Body of pancreas (tissue), 4 donors: ENCODE results near the gene PTGFRN. TPM values are rescaled to one million over a fixed set of nuclear protein-coding genes. Genes with fewer than 3 reads are reported as not detected.

Experiments used
- ATAC-seq: fragments of 150-250 bp; one replicate; pipeline ENCODE4 v1.9.1; 2016
- DNase-seq, 4 donors: peaks; one replicate each; pipeline ENCODE4 v3.0.0-alpha.2; 2019
- H3K27ac ChIP-seq, 4 donors: fragments of 200-600 bp; sonication (generic); 1 replicate in 3 of 4; 2 replicates in 1 of 4; pipeline versions ENCODE4 v1.5.1 to v1.6.1; 2016 to 2019; ENCODE audit warnings: mild to moderate bottlenecking in 1 of 4, mixed read lengths in 1 of 4, moderate library complexity in 1 of 4
- H3K27me3 ChIP-seq, 2 donors: fragments of 200-600 bp; sonication (generic); one replicate each; pipeline ENCODE4 v1.6.0; 2016; ENCODE audit warnings: mild to moderate bottlenecking in 1 of 2
- H3K36me3 ChIP-seq, 2 donors: fragments of 200-600 bp; sonication (generic); replicated peaks in 1 of 2; 2 replicates each; pipeline ENCODE4 v1.5.1; 2016; ENCODE audit warnings: low read depth in 2 of 2; ENCODE audit not compliant: insufficient read depth in 1 of 2
- H3K4me1 ChIP-seq: fragments of 200-600 bp; sonication (generic); one replicate; pipeline ENCODE4 v1.6.0; 2016
- H3K4me3 ChIP-seq, 2 donors: fragments of 200-600 bp; sonication (generic); 1 replicate in 1 of 2; 2 replicates in 1 of 2; pipeline ENCODE4 v1.5.1; 2016 to 2019
- H3K9me3 ChIP-seq, 3 donors: fragments of 200-600 bp; sonication (generic); 1 replicate in 2 of 3; 2 replicates in 1 of 3; pipeline ENCODE4 v1.5.1; 2016
- CTCF ChIP-seq, 7 experiments: fragments of 450-650 bp in 4 of 7; fragments of 200-600 bp in 3 of 7; sonication (generic) in 3 of 7; IDR thresholded peaks; one replicate each; pipeline ENCODE4 v1.5.1; 2016 to 2019; ENCODE audit warnings: antibody characterized with exemption in 7 of 7
- POLR2A ChIP-seq, 3 donors: fragments of 450-650 bp; IDR thresholded peaks; one replicate each; pipeline ENCODE4 v1.6.1; 2016; ENCODE audit warnings: antibody characterized with exemption in 3 of 3, mild to moderate bottlenecking in 2 of 3
- WGBS, 2 donors: methylation state at CpG; one replicate each; pipeline ENCODE4 v1.1.5; 2017; 5-methylcytosine and 5-hydroxymethylcytosine counted together
- intact Hi-C: fragments of 100-400 bp; cut with DNase I; formaldehyde crosslinking; loops from one replicate; pipeline ENCODE4 v1.15.1; 2023
- total RNA-seq, 2 donors: library from RNA; depleted of rRNA; stranded (reverse); fragments of >200 nt; gene quantifications; one replicate each; pipeline ENCODE4 v1.1.0, GENCODE V29; 2016

PTGFRN gene
- total RNA-seq, 2 donors from 2014 or later, result 35.0 to 76.8 TPM

- Histone ChIP-seq H3K27me3 (no peaks in the 10 kb centered on the region), H3K4me3 (no peak overlapping the region), H3K36me3 (no peaks in the 10 kb centered on the region), H3K4me1 (no peaks in the 10 kb centered on the region), H3K9me3 (no peaks in the 10 kb centered on the region), H3K27ac (no peak overlapping the region)
- 79 to 83% methylated on average over 1 of the region's 1 CpG for WGBS, 2 donors
- ATAC-seq, result no peak
- intact Hi-C loops, result no loop called here
- TF ChIP-seq CTCF (IDR thresholded peaks at IDR 0.05) (no peak), POLR2A (IDR thresholded peaks at IDR 0.05) (no peak)
- no peak for DNase-seq
Measured at GRCh38 chr1:116943438-116943837, 33.7 kb downstream of the PTGFRN start.

GRCh38 chr1:116944613-116945012 lies 34.9 kb downstream of the PTGFRN start:
- TF ChIP-seq CTCF (IDR thresholded peaks at IDR 0.05) (no peak), POLR2A (IDR thresholded peaks at IDR 0.05) (no peak)
- H3K27me3 ChIP-seq, result no peaks in the 10 kb centered on the region
- 93% methylated on average over 18 to 40 of the region's 42 CpGs for WGBS, 2 donors
- H3K4me1 ChIP-seq, result no peaks in the 10 kb centered on the region
- DNase-seq (no peak), ATAC-seq (no peak)
- intact Hi-C loops, result no loop called here
- no peak overlapping the region for H3K4me3 ChIP-seq
- peaks cover 0 to 2% of the 10 kb centered on the region in 2 donors for H3K36me3 ChIP-seq
- no peaks in the 10 kb centered on the region for H3K9me3 ChIP-seq
- no peak overlapping the region for H3K27ac ChIP-seq

GRCh38 chr1:116945421-116945820 lies 35.7 kb downstream of the PTGFRN start:
- no peaks in the 10 kb centered on the region for H3K27me3 ChIP-seq
- DNase-seq, result no peak
- H3K27ac ChIP-seq, result no peak overlapping the region
- intact Hi-C loops, result no loop called here
- WGBS, 2 donors, result 75 to 94% methylated on average over 5 of the region's 5 CpGs
- no peak overlapping the region for H3K4me3 ChIP-seq
- TF ChIP-seq POLR2A (IDR thresholded peaks at IDR 0.05), result no peak
- no peak for TF ChIP-seq CTCF (IDR thresholded peaks at IDR 0.05)
- no peak for ATAC-seq
- peaks cover 0 to 4% of the 10 kb centered on the region in 2 donors for H3K36me3 ChIP-seq
- no peaks in the 10 kb centered on the region for H3K4me1 ChIP-seq
- no peaks in the 10 kb centered on the region for H3K9me3 ChIP-seq

- DNase-seq (no peak), ATAC-seq (no peak)
- 67 to 92% methylated on average over 1 of the region's 1 CpG for WGBS, 2 donors
- Histone ChIP-seq H3K4me1 (no peaks in the 10 kb centered on the region), H3K9me3 (no peaks in the 10 kb centered on the region), H3K27me3 (no peaks in the 10 kb centered on the region), H3K36me3 (peaks cover 0 to 4% of the 10 kb centered on the region in 2 donors), H3K4me3 (no peak overlapping the region), H3K27ac (no peak overlapping the region)
- TF ChIP-seq POLR2A (IDR thresholded peaks at IDR 0.05), result no peak
- no peak for TF ChIP-seq CTCF (IDR thresholded peaks at IDR 0.05)
- intact Hi-C loops, result no loop called here
Measured at GRCh38 chr1:116945996-116946395, 36.3 kb downstream of the PTGFRN start.

- ATAC-seq (no peak), DNase-seq (no peak)
- 63 to 88% methylated on average over 4 to 5 of the region's 5 CpGs for WGBS, 2 donors
- H3K4me1 ChIP-seq, result no peaks in the 10 kb centered on the region
- no peak for TF ChIP-seq POLR2A (IDR thresholded peaks at IDR 0.05)
- TF ChIP-seq CTCF (IDR thresholded peaks at IDR 0.05), result no peak
- peaks cover 0 to 8% of the 10 kb centered on the region in 2 donors for H3K36me3 ChIP-seq
- intact Hi-C loops, result no loop called here
- H3K27me3 ChIP-seq, result no peaks in the 10 kb centered on the region
- no peaks in the 10 kb centered on the region for H3K9me3 ChIP-seq
- no peak overlapping the region for H3K27ac ChIP-seq
- no peak overlapping the region for H3K4me3 ChIP-seq
Measured at GRCh38 chr1:116947092-116947860, 37.6 kb downstream of the PTGFRN start.
